Iris pigment epithelial cell (primary cell): ENCODE results near the gene RUNX1.
"Not testable (repeated sequence)": the region's sequence is repeated elsewhere in the genome, so short reads cannot be mapped to it uniquely, and the experiment has no call there.

Experiments used
- DNase-seq: peaks from one replicate; pipeline ENCODE4 v3.0.0-alpha.2; 2011; ENCODE audit warnings: low read depth

Gene RUNX1

GRCh38 chr21:35016517-35017188 lies 32.4 kb downstream of the RUNX1 start:
- no peak for DNase-seq

GRCh38 chr21:35016071-35016470 lies 33.0 kb downstream of the RUNX1 start:
- DNase-seq: no peak

- no peak for DNase-seq
These were observed 33.6 kb downstream of the RUNX1 start for GRCh38 chr21:35015435-35016024.

GRCh38 chr21:35014302-35015041 lies 34.6 kb downstream of the RUNX1 start:
- no peak for DNase-seq

- peak; percentile 59 for DNase-seq
These were observed 37.4 kb downstream of the RUNX1 start for GRCh38 chr21:35011681-35012080.

- DNase-seq: no peak
These were observed 38.7 kb downstream of the RUNX1 start for GRCh38 chr21:35010447-35010846.

GRCh38 chr21:35007348-35007747 lies 41.8 kb downstream of the RUNX1 start:
- no peak for DNase-seq

- no peak for DNase-seq
These were observed 42.3 kb downstream of the RUNX1 start for GRCh38 chr21:35006771-35007170.

GRCh38 chr21:35006248-35006647 lies 42.9 kb downstream of the RUNX1 start:
- DNase-seq: no peak

GRCh38 chr21:35005560-35006224 lies 43.4 kb downstream of the RUNX1 start:
- no peak for DNase-seq

GRCh38 chr21:35005077-35005476 lies 44.0 kb downstream of the RUNX1 start:
- no peak for DNase-seq

- no peak for DNase-seq
These were observed 44.8 kb downstream of the RUNX1 start for GRCh38 chr21:35004314-35004713.

- DNase-seq: peak; percentile 90
These were observed 46.0 kb downstream of the RUNX1 start for GRCh38 chr21:35002879-35003722.

- no peak for DNase-seq
These were observed 49.6 kb downstream of the RUNX1 start for GRCh38 chr21:34999397-34999941.

GRCh38 chr21:34998176-34998575 lies 50.9 kb downstream of the RUNX1 start:
- DNase-seq: no peak

GRCh38 chr21:34997294-34997693 lies 51.8 kb downstream of the RUNX1 start:
- no peak for DNase-seq

GRCh38 chr21:34996304-34997101 lies 52.6 kb downstream of the RUNX1 start:
- peak; percentile 79 for DNase-seq

- no peak for DNase-seq
These were observed 53.2 kb downstream of the RUNX1 start for GRCh38 chr21:34995979-34996303.

- DNase-seq: no peak
These were observed 54.1 kb downstream of the RUNX1 start for GRCh38 chr21:34994766-34995631.

GRCh38 chr21:34993521-34993921 lies 55.6 kb downstream of the RUNX1 start:
- not testable (repeated sequence) for DNase-seq
